Measurements from ENCODE around the gene PTH1R.

DNA sequence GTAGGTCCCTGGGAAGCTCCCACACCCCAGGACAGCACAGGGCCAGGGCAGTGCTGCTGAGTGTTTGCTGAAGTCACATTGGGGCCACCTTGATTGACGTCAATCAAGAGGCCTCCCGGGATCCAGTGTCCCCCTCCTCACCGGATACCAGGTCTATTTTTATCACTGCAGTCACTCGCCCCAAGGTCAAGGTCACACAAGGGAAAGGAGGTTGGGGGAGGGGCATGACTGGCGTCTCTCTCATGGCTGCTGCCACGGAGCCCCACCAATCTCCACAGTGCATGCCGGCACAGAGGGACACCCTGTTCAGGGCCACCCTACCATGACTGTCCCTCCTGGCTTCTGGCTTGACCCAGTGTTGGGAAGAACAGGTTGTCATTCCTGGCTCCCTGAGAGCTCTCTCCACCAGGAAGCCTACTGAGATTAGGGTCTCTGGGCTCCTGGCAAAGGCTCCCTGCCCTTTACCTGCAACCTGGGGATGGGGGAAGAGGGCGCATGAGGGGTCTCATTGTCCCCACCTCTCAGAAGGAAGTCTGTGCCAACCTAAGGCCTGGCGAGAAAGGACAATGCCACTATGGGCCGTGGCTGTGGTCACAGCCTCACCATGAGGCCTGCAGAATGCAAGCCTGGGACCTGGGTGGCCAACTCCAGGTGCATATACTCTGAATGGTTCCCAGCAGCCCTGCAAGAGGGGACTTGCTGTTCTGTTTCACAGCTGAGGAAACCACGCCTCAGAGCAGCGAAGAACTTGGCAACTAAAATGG, 15.7 kb upstream of the PTH1R start:
- TF ChIP-seq POLR2A (IDR thresholded peaks at IDR 0.05; ENCODE audit: low read depth, low read length) (no peak), POLR2AphosphoS5 (IDR thresholded peaks at IDR 0.05; ENCODE audit: low read depth, low read length) (no peak), TAF1 (IDR thresholded peaks at IDR 0.05; ENCODE audit: borderline replicate concordance, low read depth, low read length) (no peak)

Data from GM12892 (cell line).